WTC11 (cell line): ENCODE measurements around the gene DOK5.

Experiments used
- ATF3 ChIP-seq: sonication (generic); formaldehyde crosslinking; conservative IDR thresholded peaks from 2 replicates; pipeline ENCODE4 v1.8.1; 2022; ENCODE audit warnings: mild to moderate bottlenecking, missing genetic modification reagents
- CTCF ChIP-seq: fragments of 200-600 bp; IDR thresholded peaks from 2 replicates; pipeline ENCODE4 v1.8.0; 2022; ENCODE audit warnings: antibody characterized with exemption
- ELF4 ChIP-seq: sonication (generic); formaldehyde crosslinking; IDR thresholded peaks from 2 replicates; pipeline ENCODE4 v1.8.1; 2022; ENCODE audit warnings: low read depth, mild to moderate bottlenecking, moderate library complexity, missing genetic modification reagents
- ESRRA ChIP-seq: sonication (generic); formaldehyde crosslinking; IDR thresholded peaks from 2 replicates; pipeline ENCODE4 v1.8.1; 2022; ENCODE audit warnings: mild to moderate bottlenecking, missing genetic modification reagents, borderline replicate concordance
- JAZF1 ChIP-seq: fragments of 250-450 bp; sonication (Bioruptor Pico); IDR thresholded peaks from 2 replicates; pipeline ENCODE4 v1.9.0; 2021; ENCODE audit warnings: moderate library complexity, mild to moderate bottlenecking, inconsistent platforms
- SP1 ChIP-seq: sonication (generic); formaldehyde crosslinking; conservative IDR thresholded peaks from 2 replicates; pipeline ENCODE4 v1.8.1; 2022; ENCODE audit warnings: missing genetic modification reagents
- ZNF512 ChIP-seq: sonication (generic); formaldehyde crosslinking; IDR thresholded peaks from 2 replicates; pipeline ENCODE4 v1.8.1; 2022; ENCODE audit warnings: missing genetic modification reagents, borderline replicate concordance
- TF ChIP-seq, protein P1 (sequence below): sonication (generic); formaldehyde crosslinking; IDR thresholded peaks from 2 replicates; pipeline ENCODE4 v1.8.1; 2022; ENCODE audit warnings: low read depth, mild to moderate bottlenecking, moderate library complexity, missing genetic modification reagents, borderline replicate concordance
- TF ChIP-seq, protein P2 (sequence below): sonication (generic); formaldehyde crosslinking; IDR thresholded peaks from 2 replicates; pipeline ENCODE4 v1.8.1; 2022; ENCODE audit warnings: low read depth, missing genetic modification reagents, borderline replicate concordance

- TF ChIP-seq CTCF: no peak
- TF ChIP-seq ESRRA: no peak
- TF ChIP-seq, protein P1, sequence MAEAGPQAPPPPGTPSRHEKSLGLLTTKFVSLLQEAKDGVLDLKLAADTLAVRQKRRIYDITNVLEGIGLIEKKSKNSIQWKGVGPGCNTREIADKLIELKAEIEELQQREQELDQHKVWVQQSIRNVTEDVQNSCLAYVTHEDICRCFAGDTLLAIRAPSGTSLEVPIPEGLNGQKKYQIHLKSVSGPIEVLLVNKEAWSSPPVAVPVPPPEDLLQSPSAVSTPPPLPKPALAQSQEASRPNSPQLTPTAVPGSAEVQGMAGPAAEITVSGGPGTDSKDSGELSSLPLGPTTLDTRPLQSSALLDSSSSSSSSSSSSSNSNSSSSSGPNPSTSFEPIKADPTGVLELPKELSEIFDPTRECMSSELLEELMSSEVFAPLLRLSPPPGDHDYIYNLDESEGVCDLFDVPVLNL (CRISPR knock-in tag): no peak
- TF ChIP-seq SP1: no peak
- TF ChIP-seq, protein P2, sequence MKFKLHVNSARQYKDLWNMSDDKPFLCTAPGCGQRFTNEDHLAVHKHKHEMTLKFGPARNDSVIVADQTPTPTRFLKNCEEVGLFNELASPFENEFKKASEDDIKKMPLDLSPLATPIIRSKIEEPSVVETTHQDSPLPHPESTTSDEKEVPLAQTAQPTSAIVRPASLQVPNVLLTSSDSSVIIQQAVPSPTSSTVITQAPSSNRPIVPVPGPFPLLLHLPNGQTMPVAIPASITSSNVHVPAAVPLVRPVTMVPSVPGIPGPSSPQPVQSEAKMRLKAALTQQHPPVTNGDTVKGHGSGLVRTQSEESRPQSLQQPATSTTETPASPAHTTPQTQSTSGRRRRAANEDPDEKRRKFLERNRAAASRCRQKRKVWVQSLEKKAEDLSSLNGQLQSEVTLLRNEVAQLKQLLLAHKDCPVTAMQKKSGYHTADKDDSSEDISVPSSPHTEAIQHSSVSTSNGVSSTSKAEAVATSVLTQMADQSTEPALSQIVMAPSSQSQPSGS (CRISPR knock-in tag): no peak
- no peak for TF ChIP-seq JAZF1 (CRISPR knock-in tag)
- no peak for TF ChIP-seq ZNF512 (CRISPR knock-in tag)
- no peak for TF ChIP-seq ATF3 (CRISPR knock-in tag)
- no peak for TF ChIP-seq ELF4 (CRISPR knock-in tag)
Measured at GRCh38 chr20:54452277-54452676, 23.1 kb upstream of the DOK5 start.
